HL-60 (cell line): ENCODE measurements around the gene KRT17.

Source experiments
- CTCF ChIP-seq: IDR thresholded peaks from one replicate; pipeline ENCODE4 v1.5.1; 2011; ENCODE audit warnings: low read length, control low read depth, inconsistent platforms; ENCODE audit not compliant: insufficient read depth
- POLR2AphosphoS5 ChIP-seq: IDR thresholded peaks from 2 replicates; pipeline ENCODE4 v1.6.1; 2012; ENCODE audit warnings: low read depth

GRCh38 chr17:41581366-41582060, 42.9 kb downstream of the KRT17 start:
- TF ChIP-seq CTCF, result no peak
- TF ChIP-seq POLR2AphosphoS5, result no peak
